Kidney (tissue), 14 donors: Measurements from ENCODE around the gene ARHGAP28. TPM values are rescaled to one million over a fixed set of nuclear protein-coding genes. Genes with fewer than 3 reads are reported as not detected.

Source experiments
- DNase-seq, 5 donors: peaks; one replicate each; pipeline ENCODE4 v3.0.0-alpha.2; 2013 to 2020
- FAIRE-seq: peaks from 2 replicates; lab custom pipeline; 2012; peaks lifted over from hg19 to GRCh38; lab: Jason Lieb, UNC
- H3K27ac ChIP-seq, 2 donors: one replicate each; pipeline ENCODE4 v1.7.0; 2013; ENCODE audit warnings: low read depth in 2 of 2, low read length in 2 of 2, inconsistent platforms in 1 of 2
- H3K27me3 ChIP-seq: one replicate; pipeline ENCODE4 v1.7.1; 2013; ENCODE audit warnings: low read length, inconsistent platforms; ENCODE audit not compliant: control insufficient read depth, insufficient read depth
- H3K36me3 ChIP-seq, 3 donors: one replicate each; pipeline versions ENCODE4 v1.7.0 to v1.7.1; 2013; ENCODE audit warnings: low read length in 3 of 3, control low read depth in 1 of 3, inconsistent platforms in 1 of 3; ENCODE audit not compliant: insufficient read depth in 3 of 3, control insufficient read depth in 2 of 3
- H3K4me1 ChIP-seq, 3 donors: one replicate each; pipeline versions ENCODE4 v1.7.0 to v1.7.1; 2013; ENCODE audit warnings: low read length in 3 of 3, inconsistent platforms in 1 of 3, low read depth in 1 of 3; ENCODE audit not compliant: control insufficient read depth in 2 of 3, insufficient read depth in 2 of 3
- H3K4me3 ChIP-seq, 3 donors: one replicate each; pipeline versions ENCODE4 v1.7.0 to v1.8.1; 2013; ENCODE audit warnings: low read length in 3 of 3, control low read depth in 1 of 3, inconsistent platforms in 1 of 3
- H3K9ac ChIP-seq, 3 donors: one replicate each; pipeline versions ENCODE4 v1.7.0 to v1.7.1; 2013; ENCODE audit warnings: low read length in 3 of 3, control low read depth in 1 of 3, inconsistent platforms in 1 of 3
- H3K9me3 ChIP-seq, 3 donors: one replicate each; pipeline versions ENCODE4 v1.7.0 to v1.7.1; 2013; ENCODE audit warnings: low read length in 3 of 3, control low read depth in 1 of 3, inconsistent platforms in 1 of 3; ENCODE audit not compliant: control insufficient read depth in 2 of 3, insufficient read depth in 1 of 3
- intact Hi-C: fragments of 100-400 bp; cut with DNase I; formaldehyde crosslinking; loops from one replicate; pipeline ENCODE4 v1.11.1; 2022
- polyA plus RNA-seq: library from polyadenylated mRNA; stranded (reverse); fragments of 350-450 nt; fragmentation: Illumina TruSeq; extraction: RNeasy Lipid Tissue Mini Kit (QIAGEN cat#74804); gene quantifications from one replicate; pipeline ENCODE4 v1.2.3, GENCODE V29; 2014; ENCODE audit warnings: low read depth, low replicate concordance; ENCODE audit not compliant: insufficient read depth
- total RNA-seq: library from RNA; stranded (reverse); fragmentation: NEBNext Ultra II Directional; extraction: Animal tissue kit (Norgen Biotek cat#: 25700); gene quantifications from one replicate; pipeline ENCODE4 v1.2.1, GENCODE V29; 2021
- TF ChIP-seq, protein P1 (sequence below): IDR thresholded peaks from 3 replicates; pipeline ENCODE4 v1.5.1; 2012; ENCODE audit warnings: mild to moderate bottlenecking, moderate library complexity, borderline replicate concordance; ENCODE audit not compliant: insufficient read depth; ENCODE audit errors: extremely low read depth
- donor health status: control.
- donor health status: control.
- donor health status: control.
- donor health status: control.
- donor health status: control.
- donor health status: DM: yes; HTN: yes; CAD: no.
- donor health status: Normal renal cell carcinoma (clear cell type).

The ARHGAP28 gene
- total and polyA plus RNA-seq, 2 donors from 2014 or later = 4.6 TPM

DNA sequence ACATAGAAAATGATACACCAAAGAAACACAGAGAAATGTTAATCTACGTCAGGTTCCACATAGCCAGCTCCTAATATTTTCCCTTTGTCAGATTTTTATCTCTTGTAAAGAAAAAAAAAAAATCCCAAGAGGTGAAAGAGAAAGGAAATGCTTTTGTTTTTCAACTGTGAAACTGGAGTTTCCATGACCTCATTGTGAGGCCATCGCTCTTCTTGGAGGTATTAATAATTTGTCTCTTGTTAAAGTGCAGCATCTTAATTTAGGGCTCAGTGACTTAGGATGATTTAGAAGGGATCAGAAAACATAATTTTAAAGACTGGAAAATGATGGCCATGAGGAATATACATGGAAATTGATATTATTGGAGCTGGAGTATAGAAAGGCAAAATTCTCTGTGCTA is 21.7 kb downstream of the ARHGAP28 start:
- DNase-seq = no peak
- TF ChIP-seq, protein P1, sequence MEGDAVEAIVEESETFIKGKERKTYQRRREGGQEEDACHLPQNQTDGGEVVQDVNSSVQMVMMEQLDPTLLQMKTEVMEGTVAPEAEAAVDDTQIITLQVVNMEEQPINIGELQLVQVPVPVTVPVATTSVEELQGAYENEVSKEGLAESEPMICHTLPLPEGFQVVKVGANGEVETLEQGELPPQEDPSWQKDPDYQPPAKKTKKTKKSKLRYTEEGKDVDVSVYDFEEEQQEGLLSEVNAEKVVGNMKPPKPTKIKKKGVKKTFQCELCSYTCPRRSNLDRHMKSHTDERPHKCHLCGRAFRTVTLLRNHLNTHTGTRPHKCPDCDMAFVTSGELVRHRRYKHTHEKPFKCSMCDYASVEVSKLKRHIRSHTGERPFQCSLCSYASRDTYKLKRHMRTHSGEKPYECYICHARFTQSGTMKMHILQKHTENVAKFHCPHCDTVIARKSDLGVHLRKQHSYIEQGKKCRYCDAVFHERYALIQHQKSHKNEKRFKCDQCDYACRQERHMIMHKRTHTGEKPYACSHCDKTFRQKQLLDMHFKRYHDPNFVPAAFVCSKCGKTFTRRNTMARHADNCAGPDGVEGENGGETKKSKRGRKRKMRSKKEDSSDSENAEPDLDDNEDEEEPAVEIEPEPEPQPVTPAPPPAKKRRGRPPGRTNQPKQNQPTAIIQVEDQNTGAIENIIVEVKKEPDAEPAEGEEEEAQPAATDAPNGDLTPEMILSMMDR = no peak
- Histone ChIP-seq H3K4me3 (no peak overlapping the region), H3K36me3 (no peaks in the 10 kb centered on the region), H3K27ac (no peak overlapping the region), H3K27me3 (no peaks in the 10 kb centered on the region), H3K4me1 (no peaks in the 10 kb centered on the region), H3K9ac (no peak overlapping the region), H3K9me3 (peaks cover 0 to 4% (median 0%) of the 10 kb centered on the region in 3 donors)
- intact Hi-C loops = no loop called here
- FAIRE-seq = no peak

DNA sequence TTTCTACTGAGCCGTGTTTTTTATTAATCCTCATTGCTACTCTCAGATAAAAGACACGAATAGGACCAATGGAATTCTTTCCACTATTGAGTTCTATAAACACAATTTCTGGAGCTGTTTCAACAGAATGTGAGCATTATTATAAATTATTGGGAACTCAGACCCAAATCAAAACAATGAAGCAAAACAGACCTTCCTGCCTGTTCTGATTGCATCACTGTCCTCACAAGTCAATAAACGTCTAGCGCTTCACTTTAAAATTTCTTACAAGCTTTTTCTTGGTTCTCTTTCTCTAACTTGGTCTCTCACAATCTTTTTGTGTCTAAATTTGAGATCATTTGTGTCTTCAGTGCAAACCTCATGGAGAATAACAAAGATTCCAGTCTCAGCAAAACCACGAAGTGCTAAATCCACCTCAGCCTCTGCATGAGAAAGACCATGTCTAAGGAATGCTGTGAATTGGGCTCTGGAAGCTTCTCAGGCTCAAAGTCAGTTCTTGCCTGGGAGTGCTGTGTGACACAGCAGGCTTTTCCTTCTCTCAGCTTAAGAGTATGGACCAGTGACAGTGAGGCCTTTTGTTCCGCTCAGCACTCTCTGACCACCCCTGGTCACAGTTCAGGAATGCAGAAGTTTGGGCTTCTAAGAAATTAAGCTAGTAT is 22.8 kb downstream of the ARHGAP28 start:
- intact Hi-C loops = no loop called here
- Histone ChIP-seq H3K36me3 (no peaks in the 10 kb centered on the region), H3K27ac (no peak overlapping the region), H3K4me1 (no peaks in the 10 kb centered on the region), H3K27me3 (no peaks in the 10 kb centered on the region), H3K9ac (no peak overlapping the region), H3K4me3 (no peak overlapping the region), H3K9me3 (peaks cover 0 to 4% (median 0%) of the 10 kb centered on the region in 3 donors)
- DNase-seq (no peak), FAIRE-seq (no peak)
- TF ChIP-seq, protein P1 = no peak

DNA sequence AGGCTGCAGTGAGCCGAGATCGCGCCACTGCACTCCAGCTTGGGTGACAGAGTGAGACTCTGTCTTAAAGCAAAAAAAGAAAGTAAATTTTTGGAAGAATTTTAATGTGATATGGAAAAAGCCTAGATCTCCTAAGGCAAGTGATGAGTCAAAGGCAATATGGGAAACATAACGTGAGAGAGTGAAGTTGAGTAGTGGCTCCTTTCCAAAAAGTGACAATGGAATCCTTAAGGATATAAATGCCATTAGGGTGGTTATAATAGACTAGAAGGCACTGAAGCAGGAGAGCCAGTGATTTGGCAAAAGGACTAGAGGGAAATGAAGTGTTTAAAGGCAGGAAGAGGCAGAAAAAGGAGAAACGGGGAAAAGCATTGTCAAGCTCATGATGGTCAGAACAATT is 25.6 kb downstream of the ARHGAP28 start:
- H3K9me3 ChIP-seq = peaks cover 0 to 2% (median 0%) of the 10 kb centered on the region in 3 donors
- no peaks in the 10 kb centered on the region for H3K36me3 ChIP-seq
- H3K9ac ChIP-seq = no peak overlapping the region
- TF ChIP-seq, protein P1 = no peak
- H3K4me1 ChIP-seq = peaks cover 0 to 2% (median 0%) of the 10 kb centered on the region in 3 donors
- FAIRE-seq (no peak), DNase-seq (no peak)
- no peaks in the 10 kb centered on the region for H3K27me3 ChIP-seq
- intact Hi-C loops = no loop called here
- H3K4me3 ChIP-seq = no peak overlapping the region
- no peak overlapping the region for H3K27ac ChIP-seq
